ENCODE data around the gene C1orf198.

DNA sequence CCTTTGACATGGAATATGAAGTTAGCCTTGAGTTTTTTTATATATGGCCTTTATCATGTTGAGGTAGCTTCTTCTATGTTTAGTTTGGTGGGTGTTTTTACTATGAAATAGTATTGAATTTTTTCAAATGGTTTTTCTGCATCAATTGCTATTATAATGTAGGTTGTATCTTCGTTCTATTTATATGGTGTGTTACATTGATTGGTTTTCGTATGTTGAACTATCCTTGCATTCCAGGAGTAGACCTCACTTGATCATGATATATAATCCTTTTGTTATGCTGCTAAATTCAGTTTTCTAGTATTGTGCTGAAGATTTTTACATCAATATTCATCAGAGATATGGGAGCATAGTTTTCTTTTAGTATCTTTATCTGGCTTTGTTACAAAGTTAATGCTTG is 55.8 kb downstream of the C1orf198 start:
- no peak for TF ChIP-seq CTCF (IDR thresholded peaks at IDR 0.05)
- TF ChIP-seq EZH2 (IDR thresholded peaks at IDR 0.05) = no peak

Measured in neural progenitor cell (in vitro differentiated cells).